A549 (cell line): ENCODE data around the gene BABAM2. TPM values are rescaled to one million over a fixed set of nuclear protein-coding genes. Genes with fewer than 3 reads are reported as not detected.
"Not testable (repeated sequence)": the region's sequence is repeated elsewhere in the genome, so short reads cannot be mapped to it uniquely, and the experiment has no call there.

Source experiments
- ATAC-seq, 2 experiments: fragments of 200-7000 bp in 1 of 2; fragments of >200 bp in 1 of 2; cut with Nextera tagmentation in 1 of 2; cut with Tn5 transposase in 1 of 2; 3 replicates each; pipeline versions ENCODE4 v1.8.0 to v1.9.1; 2018 to 2020; ENCODE audit warnings: mild to moderate bottlenecking in 1 of 2, moderate library complexity in 1 of 2
- CTCF ChIA-PET: fragments of 300-600 bp; sonication (Branson Sonifier 250); formaldehyde crosslinking; extraction: SDS; loops from one replicate; lab custom pipeline; 2021; ENCODE audit warnings: antibody characterized with exemption, inconsistent platforms; lab: Yijun Ruan, JAX
- POLR2A ChIA-PET: fragments of 350-600 bp; formaldehyde crosslinking; extraction: SDS; loops from one replicate; lab custom pipeline; 2021; ENCODE audit warnings: antibody characterized with exemption, inconsistent platforms; lab: Yijun Ruan, JAX
- DNase-seq, 2 experiments: peaks; one replicate each; pipeline versions ENCODE4 v3.0.0 to v3.0.0-alpha.2; 2011 to 2016; ENCODE audit warnings: low read depth in 1 of 2, low spot score in 1 of 2
- FAIRE-seq: peaks from 2 replicates; lab custom pipeline; 2011; peaks lifted over from hg19 to GRCh38; lab: Jason Lieb, UNC
- H3K27ac ChIP-seq, 2 experiments: fragments of >200 bp; sonication (Bioruptor Twin); formaldehyde crosslinking; 3 replicates each; pipeline ENCODE4 v1.5.1; 2016 to 2017
- H3K4me1 ChIP-seq: fragments of >200 bp; sonication (Bioruptor Twin); formaldehyde crosslinking; 3 replicates; pipeline ENCODE4 v1.6.1; 2016
- H3K4me2 ChIP-seq: fragments of >200 bp; sonication (Bioruptor Twin); formaldehyde crosslinking; 3 replicates; pipeline ENCODE4 v1.6.1; 2016
- H3K4me3 ChIP-seq: fragments of >200 bp; sonication (Bioruptor Twin); formaldehyde crosslinking; 3 replicates; pipeline ENCODE4 v1.5.1; 2016
- H3K9me3 ChIP-seq: fragments of >200 bp; sonication (Bioruptor Twin); formaldehyde crosslinking; 3 replicates; pipeline ENCODE4 v1.6.1; 2016
- BHLHE40 ChIP-seq: IDR thresholded peaks from 2 replicates; pipeline ENCODE4 v1.6.1; 2012; ENCODE audit warnings: low read depth, low read length, inconsistent platforms
- EHF ChIP-seq: fragments of 250-450 bp; sonication (Bioruptor Pico); IDR thresholded peaks from 2 replicates; pipeline ENCODE4 v1.5.0; 2020; ENCODE audit warnings: mild to moderate bottlenecking
- EHMT2 ChIP-seq: fragments of 200-600 bp; sonication (generic); IDR thresholded peaks from 2 replicates; pipeline ENCODE4 v1.6.1; 2016; ENCODE audit warnings: antibody characterized with exemption, low read depth, mild to moderate bottlenecking, moderate library complexity
- ELK1 ChIP-seq: fragments of 150-350 bp; IDR thresholded peaks from 2 replicates; pipeline ENCODE4 v1.6.1; 2014; ENCODE audit warnings: low read depth, mild to moderate bottlenecking, low read length
- HEYL ChIP-seq: fragments of 250-450 bp; sonication (Bioruptor Pico); IDR thresholded peaks from 2 replicates; pipeline ENCODE4 v1.8.0; 2021; ENCODE audit warnings: mild to moderate bottlenecking, moderate library complexity
- HOXA7 ChIP-seq: fragments of 250-450 bp; sonication (Bioruptor Pico); IDR thresholded peaks from 2 replicates; pipeline ENCODE4 v1.5.0; 2020; ENCODE audit warnings: mild to moderate bottlenecking, moderate library complexity
- JUN ChIP-seq, 2 experiments: fragments of >200 bp; sonication (Bioruptor Twin); formaldehyde crosslinking; IDR thresholded peaks; 2 replicates in 1 of 2; 3 replicates in 1 of 2; pipeline ENCODE4 v1.6.1; 2016 to 2017
- KDM1A ChIP-seq: fragments of 200-600 bp; sonication (generic); IDR thresholded peaks from 2 replicates; pipeline ENCODE4 v1.6.1; 2016; ENCODE audit warnings: low read depth, mild to moderate bottlenecking
- MAFK ChIP-seq: fragments of 450-650 bp; IDR thresholded peaks from 2 replicates; pipeline ENCODE4 v1.6.1; 2014; ENCODE audit not compliant: partially characterized antibody
- PBX3 ChIP-seq: IDR thresholded peaks from 2 replicates; pipeline ENCODE4 v1.6.1; 2012
- RAD21 ChIP-seq, 2 experiments: fragments of >200 bp in 1 of 2; sonication (Bioruptor Twin) in 1 of 2; formaldehyde crosslinking in 1 of 2; IDR thresholded peaks in 1 of 2; conservative IDR thresholded peaks in 1 of 2; 2 replicates in 1 of 2; 3 replicates in 1 of 2; pipeline ENCODE4 v1.6.1; 2012 to 2018; ENCODE audit warnings: inconsistent platforms in 1 of 2
- RCOR1 ChIP-seq: fragments of 150-350 bp; IDR thresholded peaks from 2 replicates; pipeline ENCODE4 v1.6.1; 2014; ENCODE audit warnings: antibody characterized with exemption, low read length, low read depth
- SREBF2 ChIP-seq: fragments of 450-650 bp; IDR thresholded peaks from 2 replicates; pipeline ENCODE4 v1.6.1; 2014; ENCODE audit warnings: mild to moderate bottlenecking, moderate library complexity
- TP53 ChIP-seq: fragments of 250-450 bp; sonication (Bioruptor Pico); IDR thresholded peaks from 2 replicates; pipeline ENCODE4 v1.5.0; 2021; ENCODE audit warnings: mild to moderate bottlenecking, moderate library complexity
- ZFP36 ChIP-seq: fragments of 450-650 bp; IDR thresholded peaks from 2 replicates; pipeline ENCODE4 v1.6.1; 2014; ENCODE audit warnings: borderline replicate concordance; ENCODE audit not compliant: partially characterized antibody
- WGBS: methylation state at CpG from one replicate; pipeline ENCODE4 v1.1.6; 2017; ENCODE audit errors: missing lambda C conversion rate; 5-methylcytosine and 5-hydroxymethylcytosine counted together
- polyA plus RNA-seq, 4 experiments: library from polyadenylated mRNA; depleted of rRNA in 3 of 4; stranded (reverse); fragments of >200 nt; fragmentation: RNase III in 1 of 4; extraction: RNeasy Plus Mini Kit Qiagen cat#74134 plus additional on column Dnase treatment in 1 of 4; gene quantifications; 2 replicates in 3 of 4; 3 replicates in 1 of 4; pipeline ENCODE4 v1.2.3, GENCODE V29; 2011 to 2017
- TF ChIP-seq, protein P1 (sequence below): fragments of 250-450 bp; sonication (Bioruptor Pico); IDR thresholded peaks from 2 replicates; pipeline ENCODE4 v1.5.0; 2021; ENCODE audit warnings: mild to moderate bottlenecking, moderate library complexity, borderline replicate concordance

The BABAM2 gene
- polyA plus RNA-seq, 2 of the 4 experiments (the other 2 are of a cell fraction), result 53.7 to 78.4 TPM

DNA sequence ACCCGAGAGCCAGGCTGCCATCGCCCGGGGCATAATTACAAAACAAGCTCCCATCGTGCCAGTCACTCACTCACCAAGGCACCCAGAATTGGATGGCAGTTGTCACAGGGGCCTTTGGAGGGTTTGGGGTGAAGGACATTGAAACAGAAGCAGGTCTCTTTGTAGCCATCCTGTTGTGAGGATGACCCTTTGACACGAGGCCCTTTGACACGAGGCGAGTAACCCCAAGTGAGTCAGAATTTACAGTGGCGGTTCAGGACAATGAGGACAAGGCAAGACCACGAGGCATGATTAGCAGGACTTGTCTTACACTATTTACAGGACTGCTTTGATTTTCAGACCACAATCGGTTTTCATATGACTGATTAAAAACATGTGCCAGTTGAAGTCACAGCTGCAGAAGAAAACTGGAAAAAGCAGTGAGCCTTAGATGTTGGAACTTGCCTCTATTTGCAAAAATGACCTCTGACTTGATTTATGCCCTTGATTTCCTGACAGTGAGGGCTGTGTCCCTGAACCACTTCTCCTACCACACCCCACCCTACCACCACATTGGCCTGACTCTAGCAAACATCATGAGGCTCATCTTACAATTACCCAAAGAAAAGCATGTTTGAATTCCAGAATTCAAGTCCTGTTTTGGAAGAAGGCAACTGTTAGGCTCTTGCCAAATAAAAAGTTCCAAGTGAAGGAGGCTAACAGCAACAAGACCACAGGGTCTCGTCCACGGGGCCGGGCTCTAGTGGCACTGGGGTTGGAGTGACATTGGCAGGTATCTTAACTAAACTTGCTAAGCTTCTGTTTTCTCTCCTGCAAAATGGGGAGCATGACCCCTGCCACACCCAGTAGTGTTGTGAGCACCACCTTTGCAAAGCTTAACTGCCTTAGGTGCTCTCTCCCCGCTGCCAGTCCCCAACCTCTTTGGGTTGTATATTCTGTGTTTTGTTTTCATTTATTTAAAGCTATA, 437.7 kb downstream of the BABAM2 start:
- WGBS, result 87% methylated on average over 14 of the region's 14 CpGs
- no peak for TF ChIP-seq MAFK
- no peak for TF ChIP-seq RCOR1
- TF ChIP-seq JUN (IDR thresholded peaks at IDR 0.05), result no peak
- TF ChIP-seq ELK1, result no peak
- TF ChIP-seq KDM1A, result no peak
- no peak for TF ChIP-seq SREBF2
- TF ChIP-seq EHF (CRISPR knock-in tag), result no peak
- no peak for TF ChIP-seq BHLHE40
- no peak for TF ChIP-seq EHMT2
- TF ChIP-seq HOXA7 (CRISPR knock-in tag), result no peak
- TF ChIP-seq HEYL, result no peak
- FAIRE-seq, result no peak
- no peak for DNase-seq
- ATAC-seq, result no peak
- Histone ChIP-seq H3K9me3 (no peaks in the 10 kb centered on the region), H3K4me2 (no peak overlapping the region), H3K4me3 (no peak overlapping the region), H3K4me1 (peaks cover 11% of the 10 kb centered on the region; the same call in 2 of the 3 replicates), H3K27ac (peak overlapping the region in 1 of 2 experiments; percentile 6; a peak in 1 of 6 replicates)
- CTCF ChIA-PET, result interaction anchor here (0.7 to 1.5 kb wide), 6 partner anchors 13 to 625 kb away, joined by 3 to 4 read pairs (median 3); no protein-coding TSS in a partner anchor
- POLR2A ChIA-PET, result no interaction called here

GRCh38 chr2:28329184-28329583, 438.7 kb downstream of the BABAM2 start:
- POLR2A ChIA-PET, result no interaction called here
- Histone ChIP-seq H3K4me1 (peaks cover 11% of the 10 kb centered on the region; the same call in 2 of the 3 replicates), H3K9me3 (no peaks in the 10 kb centered on the region), H3K4me3 (no peak overlapping the region), H3K27ac (no peak overlapping the region), H3K4me2 (no peak overlapping the region)
- CTCF ChIA-PET, result interaction anchor here (0.9 to 1.5 kb wide), 3 partner anchors 12 to 48 kb away, joined by 3 to 4 read pairs (median 4); no protein-coding TSS in a partner anchor
- DNase-seq (no peak), ATAC-seq (no peak), FAIRE-seq (no peak)
- no peak for TF ChIP-seq RAD21 (conservative IDR thresholded peaks at IDR 0.05 in 1 of 2, IDR thresholded peaks at IDR 0.05 in 1 of 2)
- no peak for TF ChIP-seq TP53
- no peak for TF ChIP-seq ZFP36
- TF ChIP-seq PBX3, result no peak
- TF ChIP-seq, protein P1, sequence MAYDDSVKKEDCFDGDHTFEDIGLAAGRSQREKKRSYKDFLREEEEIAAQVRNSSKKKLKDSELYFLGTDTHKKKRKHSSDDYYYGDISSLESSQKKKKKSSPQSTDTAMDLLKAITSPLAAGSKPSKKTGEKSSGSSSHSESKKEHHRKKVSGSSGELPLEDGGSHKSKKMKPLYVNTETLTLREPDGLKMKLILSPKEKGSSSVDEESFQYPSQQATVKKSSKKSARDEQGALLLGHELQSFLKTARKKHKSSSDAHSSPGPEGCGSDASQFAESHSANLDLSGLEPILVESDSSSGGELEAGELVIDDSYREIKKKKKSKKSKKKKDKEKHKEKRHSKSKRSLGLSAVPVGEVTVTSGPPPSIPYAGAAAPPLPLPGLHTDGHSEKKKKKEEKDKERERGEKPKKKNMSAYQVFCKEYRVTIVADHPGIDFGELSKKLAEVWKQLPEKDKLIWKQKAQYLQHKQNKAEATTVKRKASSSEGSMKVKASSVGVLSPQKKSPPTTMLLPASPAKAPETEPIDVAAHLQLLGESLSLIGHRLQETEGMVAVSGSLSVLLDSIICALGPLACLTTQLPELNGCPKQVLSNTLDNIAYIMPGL (CRISPR knock-in tag), result no peak
- 87% methylated on average over 5 of the region's 5 CpGs for WGBS

GRCh38 chr2:28330722-28331121, 440.2 kb downstream of the BABAM2 start:
- H3K9me3 ChIP-seq, POLR2A ChIA-PET, H3K4me2 ChIP-seq, H3K4me3 ChIP-seq, DNase-seq, CTCF ChIA-PET, FAIRE-seq, H3K4me1 ChIP-seq, ATAC-seq, H3K27ac ChIP-seq: not testable (repeated sequence)
- 73% methylated on average over 5 of the region's 5 CpGs for WGBS

GRCh38 chr2:28331797-28332196, 441.3 kb downstream of the BABAM2 start:
- H3K4me3 ChIP-seq, POLR2A ChIA-PET, H3K27ac ChIP-seq, H3K4me1 ChIP-seq, H3K9me3 ChIP-seq, ATAC-seq, DNase-seq, H3K4me2 ChIP-seq, FAIRE-seq: not testable (repeated sequence)
- CTCF ChIA-PET, result interaction anchor here (0.7 to 1.8 kb wide), 5 partner anchors 9 to 33 kb away, joined by 3 to 6 read pairs (median 3); no protein-coding TSS in a partner anchor
- 92% methylated on average over 3 of the region's 3 CpGs for WGBS
